GM21529 (cell line): ENCODE measurements around the gene CLDN8.

Experiments
- ATAC-seq: cut with Tn5 transposase; IDR thresholded peaks from one replicate; pipeline ENCODE4 v1.9.1; 2021; ENCODE audit not compliant: unreplicated experiment

Gene CLDN8

DNA sequence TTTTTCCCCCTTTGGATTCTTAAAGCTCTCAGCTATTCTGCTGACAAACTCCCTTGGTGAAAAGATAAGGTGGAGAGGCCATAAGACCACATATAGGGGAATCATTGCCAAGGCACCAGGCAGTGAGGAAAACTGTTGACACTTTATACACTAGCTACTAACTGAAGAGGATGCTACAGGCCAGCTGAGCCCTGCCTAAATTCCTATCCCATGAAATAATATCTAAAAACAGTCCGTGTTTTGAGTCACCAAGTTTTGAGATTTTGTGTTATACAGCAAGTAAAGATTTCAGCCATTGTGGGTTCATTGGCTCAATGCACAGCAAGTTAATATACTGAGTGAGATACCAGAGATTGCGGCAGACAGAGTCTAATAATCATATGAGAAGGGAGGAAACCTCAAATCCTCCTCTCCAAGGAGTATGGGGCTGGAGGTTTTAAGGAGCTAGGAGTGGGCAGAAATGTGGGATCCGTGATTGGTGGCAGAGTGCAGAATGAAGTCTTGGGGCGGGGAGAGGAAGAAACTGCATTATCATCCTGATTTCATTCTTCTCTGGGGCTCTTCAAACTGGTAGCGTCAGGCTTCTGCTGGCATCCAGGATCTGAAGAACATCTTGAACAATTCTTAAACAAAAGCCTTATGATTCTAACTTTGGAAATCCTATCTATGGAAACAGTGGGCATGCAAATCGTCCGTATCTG is 9.2 kb downstream of the CLDN8 start:
- no peak for ATAC-seq

DNA sequence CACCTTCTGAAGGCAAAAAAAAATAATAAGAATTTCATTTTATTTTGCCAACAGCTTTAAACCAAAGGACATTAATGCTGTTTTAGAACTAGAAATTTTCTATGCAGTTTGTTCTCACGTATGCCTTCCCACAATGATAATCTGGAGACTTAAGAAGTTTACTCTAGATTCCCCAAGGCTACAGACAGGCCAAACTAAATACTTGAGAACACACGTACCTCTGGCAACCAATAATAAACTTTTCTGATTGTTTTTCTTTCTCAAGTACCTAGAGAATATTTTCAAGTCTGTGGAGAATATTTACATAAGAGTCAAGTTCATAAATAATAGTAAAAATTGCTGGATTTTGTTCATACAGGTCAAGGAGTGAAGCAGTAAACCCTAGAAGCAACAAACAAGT is 15.9 kb downstream of the CLDN8 start:
- no peak for ATAC-seq

DNA sequence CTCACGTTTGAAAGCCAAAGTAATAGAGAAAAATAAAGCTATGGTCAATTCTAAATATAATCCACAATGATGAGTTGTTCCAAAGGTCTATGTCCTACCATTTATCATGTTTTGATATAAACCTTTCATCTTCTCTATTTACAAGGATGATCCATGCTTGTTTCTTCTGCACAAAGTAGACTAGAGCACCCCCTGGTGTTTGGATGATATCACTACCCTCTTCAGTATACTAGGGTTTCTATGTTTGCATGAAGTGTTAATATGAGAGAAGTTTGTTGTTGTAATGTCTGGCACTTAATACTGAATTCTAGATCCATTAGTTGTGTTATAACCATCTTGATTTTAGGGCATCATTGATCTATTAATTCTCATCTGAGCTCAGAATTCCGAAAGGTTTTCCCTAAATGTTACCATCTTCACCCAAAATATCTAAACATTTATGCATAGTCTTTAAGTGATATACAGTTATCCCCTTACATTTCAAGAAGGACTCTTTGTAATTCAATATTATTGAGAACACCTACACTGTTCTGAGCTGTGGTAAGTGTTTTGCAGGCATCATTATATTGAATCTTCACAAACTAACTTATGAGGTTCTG is 21.1 kb downstream of the CLDN8 start:
- no peak for ATAC-seq

DNA sequence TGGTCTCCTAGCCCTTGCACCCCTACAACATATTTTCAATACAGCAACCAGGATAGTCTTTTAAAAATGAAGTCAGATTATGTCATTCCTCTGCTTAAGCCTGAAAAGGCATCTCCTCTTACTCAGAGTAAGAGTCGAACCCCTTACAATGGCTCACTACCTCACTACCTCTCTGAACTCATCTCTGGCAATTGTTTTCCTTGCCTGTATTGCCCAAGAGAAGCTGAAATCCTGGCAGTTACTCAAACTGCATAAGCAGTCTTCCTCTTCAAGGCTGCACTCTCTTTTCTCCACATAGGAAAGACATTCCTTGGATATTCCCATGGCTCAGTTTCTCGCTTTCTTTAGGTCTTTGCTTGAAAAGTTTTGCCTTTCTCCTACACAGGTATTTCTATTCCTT is 22.7 kb downstream of the CLDN8 start:
- ATAC-seq, result no peak

DNA sequence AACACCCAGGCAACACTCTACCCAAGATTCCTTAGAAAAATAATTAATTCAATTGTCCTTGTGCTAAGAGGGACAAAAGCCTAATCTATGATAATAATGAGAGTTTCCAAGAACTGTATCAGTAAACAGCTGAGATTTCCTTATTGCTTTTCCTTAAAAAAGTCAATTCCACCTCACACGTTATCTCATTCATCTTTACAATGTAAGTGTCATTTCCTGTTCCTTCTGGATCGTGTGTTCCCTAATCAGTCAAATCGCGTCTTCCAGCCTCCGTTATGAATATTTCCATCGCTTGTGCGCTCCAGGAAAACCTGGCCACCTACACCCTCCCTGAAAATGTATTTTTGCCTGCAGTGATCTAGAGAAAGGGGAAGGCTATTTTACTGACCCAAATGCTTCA is 25.3 kb downstream of the CLDN8 start:
- ATAC-seq, result no peak

DNA sequence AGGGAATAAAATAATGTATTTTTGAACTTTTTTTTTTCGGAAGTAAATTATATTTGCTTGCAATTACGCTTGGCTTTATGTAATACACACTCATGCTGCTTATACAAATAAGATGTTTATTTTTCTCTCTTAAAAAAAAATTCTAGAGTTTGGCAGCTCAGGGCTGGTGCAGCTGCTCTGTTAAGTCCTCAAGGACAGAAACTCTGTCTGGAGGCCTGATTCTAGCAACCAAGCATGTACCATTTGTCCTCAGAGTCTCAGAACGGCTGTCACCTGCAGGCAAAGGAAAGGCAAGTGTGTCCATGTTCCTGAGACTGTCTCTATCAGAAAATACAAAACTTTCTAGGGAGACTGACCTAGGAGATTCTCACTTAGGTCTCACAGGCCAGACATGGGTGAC is 26.1 kb downstream of the CLDN8 start:
- ATAC-seq, result no peak

DNA sequence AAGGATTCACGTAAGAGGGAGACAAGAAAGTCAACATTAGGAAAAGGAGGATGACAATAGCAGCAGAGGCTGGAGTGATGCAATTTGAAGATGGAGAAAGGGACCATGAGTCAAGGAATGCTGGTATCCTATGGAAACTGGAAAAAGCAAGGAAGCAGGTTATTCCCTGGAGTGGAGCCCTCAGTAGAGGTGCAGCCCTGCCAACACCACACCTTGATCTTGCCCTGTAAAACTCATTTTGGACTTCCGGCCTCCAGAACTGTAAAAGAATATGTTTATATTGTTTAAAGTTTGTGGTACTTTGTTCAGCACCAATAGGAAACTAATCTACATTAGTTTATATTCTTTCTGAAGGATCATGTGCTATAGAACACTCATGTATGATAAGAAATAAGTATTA is 29.7 kb downstream of the CLDN8 start:
- no peak for ATAC-seq

DNA sequence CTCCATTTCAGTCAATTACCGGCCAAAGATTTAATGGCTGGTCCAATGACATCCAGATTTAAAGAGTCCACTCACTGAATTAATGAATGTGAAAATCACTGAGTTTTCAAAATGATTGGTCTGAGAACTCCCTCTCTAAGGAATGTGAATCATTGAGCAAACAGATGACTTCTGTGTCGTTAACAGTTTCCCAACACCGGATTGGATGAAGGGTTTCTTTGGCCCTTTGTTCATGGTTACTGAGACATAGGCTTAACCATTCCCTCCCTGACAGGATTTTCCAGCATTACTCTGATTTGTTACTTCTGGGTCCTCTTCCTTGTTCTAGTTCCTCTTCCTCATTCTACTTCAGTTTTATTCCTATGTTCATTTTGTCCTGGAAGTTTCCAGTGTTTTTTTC is 47.8 kb downstream of the CLDN8 start:
- no peak for ATAC-seq

DNA sequence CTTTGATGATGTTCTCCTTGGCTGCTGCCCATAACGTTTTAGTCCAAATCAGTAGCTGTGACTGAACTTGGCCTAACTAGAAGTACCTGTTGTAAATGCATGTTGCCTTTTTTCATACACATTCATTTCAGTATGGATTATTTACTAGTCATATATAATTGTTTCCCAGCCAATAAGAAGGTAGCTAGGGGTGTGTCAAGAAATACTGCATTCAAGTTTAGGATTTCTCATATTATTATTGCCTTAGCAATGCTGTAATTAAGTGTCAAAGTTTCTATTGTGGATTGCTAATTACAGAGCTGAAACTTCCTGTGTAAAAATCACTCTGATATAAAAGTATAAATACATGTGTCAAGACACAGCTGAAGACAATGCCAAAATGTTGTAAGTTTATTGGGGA is 49.2 kb downstream of the CLDN8 start, which contains the start of gene CLDN17:
Gene CLDN17 (minus strand): TSS at position 101 of the 400 bp plus-strand sequence. CDS start 188 bp downstream, outside the sequence.
- ATAC-seq, result no peak

DNA sequence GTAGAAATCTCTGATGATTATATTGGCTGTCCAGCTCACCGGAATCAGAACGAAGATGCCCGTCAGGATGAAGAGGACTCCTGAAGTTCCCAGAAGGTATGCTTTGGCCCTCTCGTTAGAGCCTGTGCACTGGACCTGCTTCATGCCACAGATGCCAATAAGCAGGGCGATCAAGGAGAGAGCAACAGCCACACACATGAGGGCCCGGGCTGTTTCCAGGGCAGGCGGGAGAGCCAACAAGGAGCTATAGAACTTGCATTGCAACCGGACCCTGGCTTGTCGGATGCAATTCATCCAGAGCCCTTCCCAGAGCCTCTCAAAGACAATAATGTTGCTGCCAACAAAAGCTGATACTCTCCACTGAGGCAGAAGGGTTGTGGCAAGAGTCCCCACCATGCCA is 49.7 kb downstream of the CLDN8 start:
- ATAC-seq, result no peak

DNA sequence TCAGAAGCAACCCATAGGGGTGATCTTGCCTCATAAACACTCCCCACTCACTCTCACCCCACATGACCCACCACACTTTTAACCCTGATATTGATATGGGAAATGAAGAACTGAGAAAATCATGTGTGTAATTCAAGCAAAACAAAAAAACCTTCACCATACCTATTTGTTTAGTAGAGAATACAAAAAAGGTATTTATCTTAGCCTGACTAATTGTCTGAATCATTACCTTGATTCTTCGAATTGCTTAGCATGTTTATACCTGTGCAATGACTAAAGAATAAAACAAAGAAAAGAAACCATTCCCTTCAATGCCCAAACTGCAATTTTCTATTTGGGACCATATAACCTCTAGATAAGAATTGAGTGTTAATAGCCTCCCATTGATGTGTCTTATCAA is 51.1 kb downstream of the CLDN8 start:
- no peak for ATAC-seq
